Neuron (in vitro differentiated cells): ENCODE measurements around the gene ANKRD33B.

ENCODE experiments used
- H2AFZ ChIP-seq: one replicate; pipeline ENCODE4 v1.6.1; 2013; ENCODE audit warnings: low read depth, mild to moderate bottlenecking, inconsistent platforms, low read length, moderate library complexity
- H3K27me3 ChIP-seq: one replicate; pipeline ENCODE4 v1.6.1; 2013; ENCODE audit warnings: low read length; ENCODE audit not compliant: insufficient read depth
- H3K36me3 ChIP-seq: one replicate; pipeline ENCODE4 v1.6.1; 2013; ENCODE audit warnings: low read length; ENCODE audit not compliant: insufficient read depth
- H3K4me1 ChIP-seq: one replicate; pipeline ENCODE4 v1.6.1; 2013; ENCODE audit warnings: low read length; ENCODE audit not compliant: insufficient read depth
- H3K4me3 ChIP-seq: 2 replicates; pipeline ENCODE4 v1.5.1; 2013; ENCODE audit warnings: mild to moderate bottlenecking, low read length, moderate library complexity
- H3K9me3 ChIP-seq: one replicate; pipeline ENCODE4 v1.6.1; 2013; ENCODE audit warnings: low read length

Gene ANKRD33B

DNA sequence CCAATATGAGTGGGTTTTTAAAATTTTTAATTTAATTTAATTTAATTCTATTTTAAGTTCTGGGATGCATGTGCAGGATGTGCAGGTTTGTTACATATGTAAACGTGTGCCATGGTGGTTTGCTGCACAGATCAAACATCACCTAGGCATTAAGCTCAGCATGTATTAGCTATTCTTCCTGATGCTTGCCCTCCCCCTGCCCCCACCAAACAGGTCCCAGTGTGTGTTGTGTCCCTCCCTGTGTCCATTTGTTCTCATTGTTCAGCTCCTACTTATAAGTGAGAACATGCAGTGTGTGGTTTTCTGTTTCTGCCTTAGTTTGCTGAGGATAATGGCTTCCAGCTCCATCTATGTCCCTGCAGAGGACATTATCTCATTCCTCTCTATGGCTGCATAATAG, 35.0 kb upstream of the ANKRD33B start:
- Histone ChIP-seq H3K4me3 (no peak overlapping the region), H3K4me1 (peaks cover 4% of the 10 kb centered on the region), H3K9me3 (peaks cover 2% of the 10 kb centered on the region), H3K27me3 (no peaks in the 10 kb centered on the region), H3K36me3 (no peaks in the 10 kb centered on the region), H2AFZ (no peak overlapping the region)

DNA sequence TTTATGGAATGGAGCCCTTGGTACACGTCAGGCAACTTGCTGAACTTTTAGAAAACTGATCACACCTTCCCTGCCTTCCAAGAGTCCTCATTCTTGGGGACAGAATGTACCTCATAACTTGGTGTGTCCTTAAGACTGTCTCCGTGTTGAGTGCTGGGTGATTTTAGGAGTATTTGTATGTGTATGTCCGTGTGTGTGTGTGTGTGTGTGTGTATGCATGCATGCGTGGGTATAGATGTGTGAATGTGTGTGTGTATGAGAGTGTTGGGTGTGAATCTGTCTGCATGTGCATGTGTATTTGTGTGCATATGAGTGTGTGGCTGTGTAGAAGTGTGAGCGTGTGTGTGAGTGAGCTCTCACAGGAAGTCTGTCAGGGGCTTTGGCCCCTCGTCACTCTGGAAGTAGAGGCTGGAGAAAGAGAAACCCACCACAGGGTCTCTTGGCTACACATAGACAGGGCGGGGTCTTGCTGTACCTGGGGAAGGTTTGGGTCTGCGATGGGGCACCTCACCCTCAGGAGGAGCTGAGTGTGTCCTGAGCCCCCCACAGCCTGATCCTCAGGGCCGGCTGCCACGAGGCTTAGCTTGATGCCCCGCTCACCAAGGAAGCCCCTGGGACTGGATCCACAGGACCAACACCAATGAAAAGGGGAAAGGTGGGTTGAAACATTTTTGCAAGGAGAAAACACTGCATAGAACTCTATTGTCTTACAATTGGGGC, 33.1 kb upstream of the ANKRD33B start:
- no peak overlapping the region for H3K4me3 ChIP-seq
- peaks cover 4% of the 10 kb centered on the region for H3K4me1 ChIP-seq
- H3K9me3 ChIP-seq, result no peaks in the 10 kb centered on the region
- no peaks in the 10 kb centered on the region for H3K36me3 ChIP-seq
- no peak overlapping the region for H2AFZ ChIP-seq
- no peaks in the 10 kb centered on the region for H3K27me3 ChIP-seq

DNA sequence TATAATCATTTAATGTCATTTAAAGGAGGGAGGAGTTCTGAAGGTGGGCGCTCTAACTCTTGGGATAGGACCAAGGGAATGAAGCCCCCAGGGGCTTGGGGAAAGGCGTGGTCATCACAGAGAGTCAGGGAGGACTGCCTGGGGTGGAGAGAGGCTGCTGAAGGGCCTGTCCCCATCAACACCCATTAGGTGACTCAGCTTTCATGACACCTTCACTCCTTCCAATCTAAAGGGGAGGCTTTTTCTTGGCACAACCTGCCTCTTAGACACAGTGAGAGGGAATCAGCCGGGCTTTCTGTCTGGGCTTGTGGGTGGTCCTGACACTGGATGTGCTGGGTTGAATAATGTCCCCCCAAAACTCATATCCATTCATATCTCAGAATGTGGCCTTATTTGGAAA, 31.4 kb upstream of the ANKRD33B start:
- no peaks in the 10 kb centered on the region for H3K9me3 ChIP-seq
- H3K36me3 ChIP-seq, result no peaks in the 10 kb centered on the region
- H3K4me3 ChIP-seq, result no peak overlapping the region
- H3K4me1 ChIP-seq, result peaks cover 4% of the 10 kb centered on the region
- H2AFZ ChIP-seq, result no peak overlapping the region
- H3K27me3 ChIP-seq, result no peaks in the 10 kb centered on the region

DNA sequence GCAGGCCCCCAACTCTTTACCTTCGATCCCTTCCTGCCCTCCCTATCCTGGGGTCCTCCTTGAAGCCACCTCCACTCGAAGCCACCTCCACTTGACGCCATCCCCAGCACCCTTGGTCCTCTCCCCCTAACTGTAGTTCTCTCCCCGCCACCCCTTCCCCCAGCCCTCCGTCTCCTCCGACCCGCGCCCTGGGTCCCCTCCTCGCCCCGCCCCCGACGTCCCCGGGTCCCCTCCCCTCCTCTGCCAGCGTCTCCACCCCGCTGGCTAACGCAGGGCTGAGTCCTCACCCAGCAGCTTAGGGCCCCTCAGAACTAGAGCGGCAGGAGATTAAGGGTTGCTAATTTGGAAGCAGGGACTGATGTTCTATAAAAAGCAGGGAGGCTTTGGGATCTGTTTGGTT, 30.6 kb upstream of the ANKRD33B start:
- no peaks in the 10 kb centered on the region for H3K4me1 ChIP-seq
- no peaks in the 10 kb centered on the region for H3K9me3 ChIP-seq
- no peak overlapping the region for H3K4me3 ChIP-seq
- H3K36me3 ChIP-seq, result no peaks in the 10 kb centered on the region
- H2AFZ ChIP-seq, result no peak overlapping the region
- H3K27me3 ChIP-seq, result peaks cover 6% of the 10 kb centered on the region

- Histone ChIP-seq H3K4me3 (no peak overlapping the region), H3K4me1 (no peaks in the 10 kb centered on the region), H3K9me3 (no peaks in the 10 kb centered on the region), H3K27me3 (peaks cover 15% of the 10 kb centered on the region), H2AFZ (no peak overlapping the region), H3K36me3 (no peaks in the 10 kb centered on the region)
Observed at GRCh38 chr5:10534561-10535530, 29.0 kb upstream of the ANKRD33B start.

DNA sequence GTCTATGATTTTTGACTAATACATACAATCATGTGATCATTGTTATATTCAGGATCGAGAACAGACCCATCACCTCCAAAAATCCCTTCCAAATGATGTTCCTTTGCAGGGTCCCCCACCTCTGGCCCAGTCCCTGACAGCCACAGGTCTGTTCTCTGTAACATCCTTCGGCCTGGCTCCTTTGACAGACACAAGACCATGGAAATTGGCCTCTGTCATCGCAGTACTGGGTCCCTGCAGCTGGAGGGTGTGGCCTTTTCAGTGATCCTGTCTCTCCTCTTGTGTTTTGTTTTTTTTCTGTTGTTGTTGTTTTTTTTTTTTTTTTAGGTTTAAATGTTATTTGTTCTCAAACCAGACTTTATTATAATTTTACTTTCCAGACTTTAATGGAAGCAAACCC, 27.4 kb upstream of the ANKRD33B start:
- no peaks in the 10 kb centered on the region for H3K36me3 ChIP-seq
- no peak overlapping the region for H2AFZ ChIP-seq
- H3K9me3 ChIP-seq, result no peaks in the 10 kb centered on the region
- no peak overlapping the region for H3K4me3 ChIP-seq
- H3K27me3 ChIP-seq, result peaks cover 15% of the 10 kb centered on the region
- H3K4me1 ChIP-seq, result no peaks in the 10 kb centered on the region

DNA sequence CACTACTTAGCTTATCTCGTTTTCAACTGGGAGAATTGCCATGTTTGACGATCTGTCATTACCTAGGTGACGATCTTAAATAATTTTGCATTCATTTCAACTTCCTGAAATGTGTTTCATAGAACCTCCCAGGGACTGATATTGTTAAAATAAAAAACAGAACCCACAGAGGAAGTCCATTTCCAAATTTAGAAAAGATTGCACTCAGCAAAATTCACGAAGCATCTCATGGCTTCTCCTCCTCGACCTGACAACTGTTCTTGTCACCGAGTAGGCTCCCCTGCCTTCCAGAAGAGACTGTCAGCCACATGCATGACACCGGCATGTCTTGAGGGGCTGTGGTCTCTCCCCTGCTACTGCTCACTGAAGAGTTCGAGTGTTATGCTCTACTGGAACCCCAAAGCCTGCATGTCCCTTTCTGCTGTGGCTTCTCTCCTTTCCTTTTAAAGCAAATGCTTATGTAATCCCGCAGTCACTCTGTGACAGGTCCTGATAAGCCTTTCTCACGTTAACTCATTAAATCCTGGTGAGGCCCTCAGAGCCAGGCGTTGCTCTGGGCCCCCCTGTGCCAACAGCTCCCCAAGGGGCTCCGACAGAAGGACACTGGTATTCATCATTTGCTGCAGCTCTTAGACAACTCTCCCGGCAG, 26.8 kb upstream of the ANKRD33B start:
- Histone ChIP-seq H3K27me3 (peaks cover 15% of the 10 kb centered on the region), H3K4me1 (no peaks in the 10 kb centered on the region), H2AFZ (no peak overlapping the region), H3K4me3 (no peak overlapping the region), H3K36me3 (no peaks in the 10 kb centered on the region), H3K9me3 (no peaks in the 10 kb centered on the region)

GRCh38 chr5:10537624-10538023, 26.2 kb upstream of the ANKRD33B start:
- no peaks in the 10 kb centered on the region for H3K36me3 ChIP-seq
- peaks cover 15% of the 10 kb centered on the region for H3K27me3 ChIP-seq
- H3K9me3 ChIP-seq, result no peaks in the 10 kb centered on the region
- H2AFZ ChIP-seq, result no peak overlapping the region
- no peak overlapping the region for H3K4me3 ChIP-seq
- no peaks in the 10 kb centered on the region for H3K4me1 ChIP-seq

- H3K36me3 ChIP-seq, result no peaks in the 10 kb centered on the region
- H2AFZ ChIP-seq, result no peak overlapping the region
- H3K9me3 ChIP-seq, result no peaks in the 10 kb centered on the region
- H3K27me3 ChIP-seq, result peaks cover 15% of the 10 kb centered on the region
- H3K4me3 ChIP-seq, result no peak overlapping the region
- no peaks in the 10 kb centered on the region for H3K4me1 ChIP-seq
Observed at GRCh38 chr5:10538103-10538788, 25.6 kb upstream of the ANKRD33B start.

DNA sequence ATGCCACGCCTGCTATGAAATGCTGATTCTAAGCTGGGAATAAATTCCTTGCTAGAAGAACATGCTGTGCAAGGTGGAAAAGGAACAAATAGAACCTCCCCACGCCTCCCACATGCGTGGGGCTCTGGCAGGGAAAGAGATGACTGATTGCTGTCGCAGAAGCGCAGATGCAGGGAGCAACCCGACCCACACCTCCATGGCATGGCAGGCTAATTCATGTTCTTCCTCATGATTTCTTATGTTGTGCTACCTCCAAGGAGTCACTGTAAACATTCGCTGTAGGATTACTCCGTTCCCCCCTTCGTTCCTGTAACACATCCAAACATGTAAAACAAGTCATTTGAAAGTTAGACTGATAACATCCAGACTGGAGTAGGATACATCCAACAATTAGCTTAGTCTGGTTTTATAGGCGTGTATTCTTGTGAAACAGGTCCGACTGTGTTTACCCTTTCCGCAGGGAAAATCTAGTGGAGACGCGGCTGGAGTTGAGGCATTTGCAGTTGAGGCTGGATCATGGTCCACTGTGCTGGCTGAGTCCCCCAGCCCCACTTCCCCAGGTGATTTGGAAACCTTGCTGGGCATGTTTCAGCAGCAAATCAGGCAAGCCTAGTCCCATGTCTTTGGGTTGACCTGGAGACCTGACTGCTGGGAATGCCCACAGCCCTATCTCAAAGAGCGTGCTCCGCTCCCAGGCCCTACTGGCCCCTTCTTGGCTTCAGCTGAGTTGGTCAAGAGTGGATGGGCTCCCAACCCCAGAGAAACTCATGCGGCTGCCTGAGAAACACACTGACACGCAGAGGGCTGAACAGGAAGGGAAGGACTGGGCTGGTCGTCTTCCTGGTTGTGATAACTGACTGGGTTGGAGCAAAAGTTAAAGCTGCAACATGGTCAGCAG, 24.8 kb upstream of the ANKRD33B start:
- H3K36me3 ChIP-seq, result no peaks in the 10 kb centered on the region

GRCh38 chr5:10539687-10539998, 24.2 kb upstream of the ANKRD33B start:
- Histone ChIP-seq H3K4me1 (no peaks in the 10 kb centered on the region), H3K27me3 (peaks cover 17% of the 10 kb centered on the region), H3K9me3 (no peaks in the 10 kb centered on the region), H2AFZ (no peak overlapping the region), H3K36me3 (no peaks in the 10 kb centered on the region), H3K4me3 (no peak overlapping the region)

More for the DNA sequence above, 24.8 kb upstream of the ANKRD33B start:
- Histone ChIP-seq H2AFZ (no peak overlapping the region), H3K4me1 (no peaks in the 10 kb centered on the region), H3K27me3 (peaks cover 15% of the 10 kb centered on the region), H3K4me3 (no peak overlapping the region), H3K9me3 (no peaks in the 10 kb centered on the region)

DNA sequence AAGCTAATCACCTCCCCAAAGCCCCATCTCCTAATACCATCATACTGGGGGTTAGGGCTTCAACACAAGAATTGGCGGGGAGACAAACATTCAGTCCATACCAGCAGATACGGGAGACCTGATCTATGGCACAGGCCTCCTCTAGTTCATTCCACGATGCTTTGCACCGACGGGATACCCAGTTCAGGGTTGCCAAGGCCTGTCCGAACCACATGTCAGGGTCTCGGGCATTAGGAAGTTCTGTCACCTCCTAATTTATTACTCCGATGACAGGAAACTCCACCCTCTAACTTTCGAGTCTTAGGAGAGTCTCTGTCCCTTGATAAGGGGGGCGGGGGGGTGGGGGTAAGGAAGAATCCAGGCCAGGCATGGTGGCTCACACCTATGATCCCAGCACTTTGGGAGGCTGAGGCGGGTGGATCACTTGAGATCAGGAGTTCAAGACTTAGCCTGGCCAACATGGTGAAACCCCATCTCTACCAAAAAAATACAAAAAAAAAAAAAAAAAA, 23.8 kb upstream of the ANKRD33B start:
- Histone ChIP-seq H2AFZ (no peak overlapping the region), H3K4me1 (no peaks in the 10 kb centered on the region), H3K36me3 (no peaks in the 10 kb centered on the region), H3K9me3 (no peaks in the 10 kb centered on the region), H3K4me3 (no peak overlapping the region), H3K27me3 (peaks cover 17% of the 10 kb centered on the region)
